Neutrophil (primary cell): Measurements from ENCODE around the gene DDIAS.

Source experiments
- H3K27ac ChIP-seq: fragments of 200-600 bp; sonication (generic); 2 replicates; pipeline ENCODE4 v1.5.1; 2016; ENCODE audit warnings: mild to moderate bottlenecking, moderate library complexity
- H3K27me3 ChIP-seq: fragments of 200-600 bp; sonication (generic); 2 replicates; pipeline ENCODE4 v1.6.0; 2016; ENCODE audit warnings: mild to moderate bottlenecking
- H3K36me3 ChIP-seq: fragments of 200-600 bp; sonication (generic); 2 replicates; pipeline ENCODE4 v1.5.1; 2017
- H3K4me1 ChIP-seq, 2 experiments: fragments of 200-600 bp in 1 of 2; sonication (generic) in 1 of 2; 1 replicate in 1 of 2; 2 replicates in 1 of 2; pipeline versions ENCODE4 v1.5.1 to v1.6.1; 2013 to 2016; ENCODE audit warnings: low read depth in 1 of 2, low read length in 1 of 2, mild to moderate bottlenecking in 1 of 2, moderate library complexity in 1 of 2; ENCODE audit not compliant: control insufficient read depth in 1 of 2, insufficient read depth in 1 of 2
- H3K4me3 ChIP-seq, 2 experiments: fragments of 200-600 bp in 1 of 2; sonication (generic) in 1 of 2; 1 replicate in 1 of 2; 2 replicates in 1 of 2; pipeline ENCODE4 v1.5.1; 2013 to 2016; ENCODE audit warnings: low read depth in 1 of 2, low read length in 1 of 2, mild to moderate bottlenecking in 1 of 2, moderate library complexity in 1 of 2
- H3K9me3 ChIP-seq: fragments of 200-600 bp; sonication (generic); 2 replicates; pipeline ENCODE4 v1.5.1; 2016
- TF ChIP-seq, protein P1 (sequence below): fragments of 200-600 bp; sonication (generic); IDR thresholded peaks from 2 replicates; pipeline ENCODE4 v1.5.1; 2016; ENCODE audit warnings: antibody characterized with exemption

The DDIAS gene

GRCh38 chr11:82978422-82979099 is 77.0 kb downstream of the DDIAS start:
- H3K4me1 ChIP-seq = no peaks in the 10 kb centered on the region
- H3K27ac ChIP-seq = no peak overlapping the region
- TF ChIP-seq, protein P1, sequence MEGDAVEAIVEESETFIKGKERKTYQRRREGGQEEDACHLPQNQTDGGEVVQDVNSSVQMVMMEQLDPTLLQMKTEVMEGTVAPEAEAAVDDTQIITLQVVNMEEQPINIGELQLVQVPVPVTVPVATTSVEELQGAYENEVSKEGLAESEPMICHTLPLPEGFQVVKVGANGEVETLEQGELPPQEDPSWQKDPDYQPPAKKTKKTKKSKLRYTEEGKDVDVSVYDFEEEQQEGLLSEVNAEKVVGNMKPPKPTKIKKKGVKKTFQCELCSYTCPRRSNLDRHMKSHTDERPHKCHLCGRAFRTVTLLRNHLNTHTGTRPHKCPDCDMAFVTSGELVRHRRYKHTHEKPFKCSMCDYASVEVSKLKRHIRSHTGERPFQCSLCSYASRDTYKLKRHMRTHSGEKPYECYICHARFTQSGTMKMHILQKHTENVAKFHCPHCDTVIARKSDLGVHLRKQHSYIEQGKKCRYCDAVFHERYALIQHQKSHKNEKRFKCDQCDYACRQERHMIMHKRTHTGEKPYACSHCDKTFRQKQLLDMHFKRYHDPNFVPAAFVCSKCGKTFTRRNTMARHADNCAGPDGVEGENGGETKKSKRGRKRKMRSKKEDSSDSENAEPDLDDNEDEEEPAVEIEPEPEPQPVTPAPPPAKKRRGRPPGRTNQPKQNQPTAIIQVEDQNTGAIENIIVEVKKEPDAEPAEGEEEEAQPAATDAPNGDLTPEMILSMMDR = no peak

GRCh38 chr11:82979824-82980223 is 78.3 kb downstream of the DDIAS start:
- no peak overlapping the region for H3K27ac ChIP-seq
- H3K27me3 ChIP-seq = no peaks in the 10 kb centered on the region
- no peaks in the 10 kb centered on the region for H3K9me3 ChIP-seq
- H3K4me3 ChIP-seq = no peak overlapping the region
- TF ChIP-seq, protein P1 = no peak
- no peaks in the 10 kb centered on the region for H3K36me3 ChIP-seq
- no peaks in the 10 kb centered on the region for H3K4me1 ChIP-seq

More at GRCh38 chr11:82978422-82979099, 77.0 kb downstream of the DDIAS start:
- no peaks in the 10 kb centered on the region for H3K9me3 ChIP-seq
- no peaks in the 10 kb centered on the region for H3K36me3 ChIP-seq
- H3K27me3 ChIP-seq = no peaks in the 10 kb centered on the region
- H3K4me3 ChIP-seq = no peak overlapping the region

GRCh38 chr11:82980292-82980691 is 78.8 kb downstream of the DDIAS start:
- H3K9me3 ChIP-seq = no peaks in the 10 kb centered on the region
- H3K4me3 ChIP-seq = no peak overlapping the region
- TF ChIP-seq, protein P1 = no peak
- no peaks in the 10 kb centered on the region for H3K36me3 ChIP-seq
- no peak overlapping the region for H3K27ac ChIP-seq
- no peaks in the 10 kb centered on the region for H3K27me3 ChIP-seq
- no peaks in the 10 kb centered on the region for H3K4me1 ChIP-seq

- no peak overlapping the region for H3K4me3 ChIP-seq
- H3K27me3 ChIP-seq = no peaks in the 10 kb centered on the region
- H3K36me3 ChIP-seq = no peaks in the 10 kb centered on the region
- no peaks in the 10 kb centered on the region for H3K9me3 ChIP-seq
- TF ChIP-seq, protein P1 = no peak
- no peak overlapping the region for H3K27ac ChIP-seq
- no peaks in the 10 kb centered on the region for H3K4me1 ChIP-seq
These were observed 79.4 kb downstream of the DDIAS start for GRCh38 chr11:82980947-82981346.

- Histone ChIP-seq H3K27me3 (peaks cover 5% of the 10 kb centered on the region), H3K9me3 (no peaks in the 10 kb centered on the region), H3K4me3 (no peak overlapping the region), H3K4me1 (no peaks in the 10 kb centered on the region), H3K27ac (no peak overlapping the region), H3K36me3 (no peaks in the 10 kb centered on the region)
- TF ChIP-seq, protein P1 = no peak
These were observed 80.3 kb downstream of the DDIAS start for GRCh38 chr11:82981852-82982251.
